ENCODE measurements around the gene TXLNG.

- TF ChIP-seq CTCF (IDR thresholded peaks at IDR 0.05; ENCODE audit: extremely low read depth in 1 of 2, insufficient read depth in 1 of 2, low read depth in 1 of 2, low read length in 2 of 2) (no peak), POLR2A (IDR thresholded peaks at IDR 0.05; ENCODE audit: low read depth, low read length) (no peak), EZH2 (IDR thresholded peaks at IDR 0.05; ENCODE audit: borderline replicate concordance, low read depth, low read length, severe bottlenecking) (no peak), POLR2AphosphoS5 (IDR thresholded peaks at IDR 0.05; ENCODE audit: insufficient read depth, low read depth, low read length) (no peak), MYC (IDR thresholded peaks at IDR 0.05; ENCODE audit: low read depth, low read length) (no peak), JUN (IDR thresholded peaks at IDR 0.05; ENCODE audit: borderline replicate concordance, insufficient read depth, insufficient read length, low read depth) (no peak)
- TF ChIP-seq, protein P1, sequence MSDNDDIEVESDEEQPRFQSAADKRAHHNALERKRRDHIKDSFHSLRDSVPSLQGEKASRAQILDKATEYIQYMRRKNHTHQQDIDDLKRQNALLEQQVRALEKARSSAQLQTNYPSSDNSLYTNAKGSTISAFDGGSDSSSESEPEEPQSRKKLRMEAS (IDR thresholded peaks at IDR 0.05; ENCODE audit: insufficient read depth, insufficient read length) = no peak
Observed at GRCh38 chrX:16862829-16863228, 76.6 kb downstream of the TXLNG start.

Measured in endothelial cell of umbilical vein (primary cell).